SH-SY5Y (cell line): Measurements from ENCODE around the gene CD47.

Source experiments
- GATA2 ChIP-seq: IDR thresholded peaks from 2 replicates; pipeline ENCODE4 v1.6.1; 2011; ENCODE audit warnings: mild to moderate bottlenecking, low read depth, low read length
- GATA3 ChIP-seq: IDR thresholded peaks from 2 replicates; pipeline ENCODE4 v1.6.1; 2011; ENCODE audit warnings: low read depth, mild to moderate bottlenecking, low read length, moderate library complexity

GRCh38 chr3:108064293-108064887 is 26.4 kb downstream of the CD47 start:
- TF ChIP-seq GATA2 (no peak), GATA3 (no peak)
